ENCODE results near the gene RHBDF1. TPM values are rescaled to one million over a fixed set of nuclear protein-coding genes. Genes with fewer than 3 reads are reported as not detected.

RHBDF1 gene
- total RNA-seq, 1 experiment from 2014 or later = 26.3 TPM

GRCh38 chr16:91484-91883 is 19.1 kb upstream of the RHBDF1 start:
- H3F3A ChIP-seq (ENCODE audit: low read length, unreplicated experiment) = no peaks in the 10 kb centered on the region
- POLR2A ChIA-PET (ENCODE audit: unreplicated experiment) = no interaction called here
- H3K27ac ChIP-seq (ENCODE audit: low read length) = no peak overlapping the region
- H2AFZ ChIP-seq (ENCODE audit: low read length) = no peak overlapping the region
- H3K9ac ChIP-seq (ENCODE audit: low read length) = no peak overlapping the region
- no peak overlapping the region for H3K4me3 ChIP-seq (ENCODE audit: low read length)
- H3K79me2 ChIP-seq (ENCODE audit: low read length) = no peaks in the 10 kb centered on the region
- DNase-seq (no peak), ATAC-seq (no peak)
- H3K4me2 ChIP-seq (ENCODE audit: low read length) = no peak overlapping the region
- H3K9me3 ChIP-seq (ENCODE audit: low read length) = no peaks in the 10 kb centered on the region
- no peaks in the 10 kb centered on the region for H3K27me3 ChIP-seq (ENCODE audit: low read length)
- no peak for TF ChIP-seq CTCF (conservative IDR thresholded peaks at IDR 0.05; ENCODE audit: low read depth, low read length)
- no peaks in the 10 kb centered on the region for H4K20me1 ChIP-seq (ENCODE audit: low read length)
- H3K9me2 ChIP-seq (replicated peaks; ENCODE audit: low read length) = no peaks in the 10 kb centered on the region
- CTCF ChIA-PET = no interaction called here
- no peaks in the 10 kb centered on the region for H3K4me1 ChIP-seq (ENCODE audit: insufficient read depth, low read length)
- intact Hi-C loops (cut with micrococcal nuclease) = no loop called here
- no TSS peak for BruUV-seq (replicated peaks)
- H3K36me3 ChIP-seq (ENCODE audit: low read depth, low read length) = no peaks in the 10 kb centered on the region

- CTCF ChIA-PET = no interaction called here
- intact Hi-C loops (cut with micrococcal nuclease) = no loop called here
- Histone ChIP-seq H3K27ac (ENCODE audit: low read length) (no peak overlapping the region), H3K36me3 (ENCODE audit: low read depth, low read length) (no peaks in the 10 kb centered on the region; the same call in 1 of the 2 replicates), H3K4me3 (ENCODE audit: low read length) (no peak overlapping the region), H3F3A (ENCODE audit: low read length, unreplicated experiment) (no peaks in the 10 kb centered on the region), H3K9me3 (ENCODE audit: low read length) (no peaks in the 10 kb centered on the region), H2AFZ (ENCODE audit: low read length) (no peak overlapping the region), H3K9me2 (replicated peaks; ENCODE audit: low read length) (no peaks in the 10 kb centered on the region), H3K79me2 (ENCODE audit: low read length) (no peaks in the 10 kb centered on the region), H4K20me1 (ENCODE audit: low read length) (peaks cover 6% of the 10 kb centered on the region; the same call in 1 of the 2 replicates), H3K4me2 (ENCODE audit: low read length) (no peak overlapping the region), H3K9ac (ENCODE audit: low read length) (no peak overlapping the region), H3K27me3 (ENCODE audit: low read length) (no peaks in the 10 kb centered on the region), H3K4me1 (ENCODE audit: insufficient read depth, low read length) (peaks cover 10% of the 10 kb centered on the region)
- no peak for TF ChIP-seq EZH2 (IDR thresholded peaks at IDR 0.05; ENCODE audit: low read length, unreplicated experiment)
- no peak for TF ChIP-seq CTCF (conservative IDR thresholded peaks at IDR 0.05; ENCODE audit: low read depth, low read length)
- no peak for TF ChIP-seq EZH2phosphoT487 (IDR thresholded peaks at IDR 0.05; ENCODE audit: borderline replicate concordance, low read length)
- DNase-seq (no peak), ATAC-seq (no peak)
- BruUV-seq (replicated peaks) = no TSS peak
- POLR2A ChIA-PET (ENCODE audit: unreplicated experiment) = no interaction called here
Observed at GRCh38 chr16:89391-90302, 17.2 kb upstream of the RHBDF1 start.

DNA sequence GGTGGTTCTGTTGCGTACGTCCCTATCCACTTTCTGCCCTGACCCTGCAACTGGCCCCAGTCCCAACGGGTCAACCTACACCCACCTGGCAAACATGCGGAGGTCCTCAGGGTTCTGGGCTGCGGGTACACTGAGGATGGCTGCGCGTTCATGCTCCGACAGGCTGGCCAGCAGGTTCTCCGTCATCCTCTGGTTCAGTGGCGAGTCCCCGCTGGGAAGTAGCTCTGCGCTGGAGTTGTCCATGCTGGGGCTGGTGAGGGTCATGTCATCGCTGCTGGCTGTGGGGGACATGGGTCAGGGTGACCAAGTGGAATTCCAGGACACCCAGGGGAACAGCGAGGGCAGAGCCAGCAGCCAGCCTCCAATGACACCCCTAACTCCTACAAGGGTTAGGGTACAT is 16.2 kb upstream of the RHBDF1 start:
- Histone ChIP-seq H3F3A (ENCODE audit: low read length, unreplicated experiment) (no peaks in the 10 kb centered on the region), H3K4me3 (ENCODE audit: low read length) (no peak overlapping the region), H3K9me3 (ENCODE audit: low read length) (no peaks in the 10 kb centered on the region), H2AFZ (ENCODE audit: low read length) (no peak overlapping the region), H3K9ac (ENCODE audit: low read length) (no peak overlapping the region), H3K4me1 (ENCODE audit: insufficient read depth, low read length) (peaks cover 18% of the 10 kb centered on the region), H3K36me3 (ENCODE audit: low read depth, low read length) (no peaks in the 10 kb centered on the region; the same call in 1 of the 2 replicates), H3K4me2 (ENCODE audit: low read length) (no peak overlapping the region), H4K20me1 (ENCODE audit: low read length) (peaks cover 10% of the 10 kb centered on the region; the same call in 1 of the 2 replicates), H3K9me2 (replicated peaks; ENCODE audit: low read length) (no peaks in the 10 kb centered on the region), H3K27me3 (ENCODE audit: low read length) (no peaks in the 10 kb centered on the region), H3K79me2 (ENCODE audit: low read length) (no peaks in the 10 kb centered on the region), H3K27ac (ENCODE audit: low read length) (no peak overlapping the region)
- no peak for DNase-seq
- no TSS peak for BruUV-seq (replicated peaks)
- POLR2A ChIA-PET (ENCODE audit: unreplicated experiment) = no interaction called here
- no peak for ATAC-seq
- CTCF ChIA-PET = no interaction called here
- intact Hi-C loops (cut with micrococcal nuclease) = no loop called here
- TF ChIP-seq EZH2phosphoT487 (IDR thresholded peaks at IDR 0.05; ENCODE audit: borderline replicate concordance, low read length) = no peak
- no peak for TF ChIP-seq CTCF (conservative IDR thresholded peaks at IDR 0.05; ENCODE audit: low read depth, low read length)
- no peak for TF ChIP-seq EZH2 (IDR thresholded peaks at IDR 0.05; ENCODE audit: low read length, unreplicated experiment)
